Cardiac fibroblast (primary cell): ENCODE results near the gene PSMD13.

ENCODE experiments used
- DNase-seq, 2 donors: peaks; one replicate each; pipeline versions ENCODE4 v3.0.0 to v3.0.0-alpha.2; 2010; ENCODE audit warnings: low read depth in 2 of 2
- H3K4me3 ChIP-seq, 2 donors: replicated peaks in 1 of 2; 1 replicate in 1 of 2; 2 replicates in 1 of 2; pipeline ENCODE4 v1.5.1; 2011; ENCODE audit warnings: low read depth in 2 of 2, low read length in 2 of 2, mild to moderate bottlenecking in 2 of 2, moderate library complexity in 1 of 2
- TF ChIP-seq, protein P1 (sequence below): IDR thresholded peaks from one replicate; pipeline ENCODE4 v1.5.1; 2011; ENCODE audit warnings: low read depth, mild to moderate bottlenecking, low read length, inconsistent platforms

Gene PSMD13

DNA sequence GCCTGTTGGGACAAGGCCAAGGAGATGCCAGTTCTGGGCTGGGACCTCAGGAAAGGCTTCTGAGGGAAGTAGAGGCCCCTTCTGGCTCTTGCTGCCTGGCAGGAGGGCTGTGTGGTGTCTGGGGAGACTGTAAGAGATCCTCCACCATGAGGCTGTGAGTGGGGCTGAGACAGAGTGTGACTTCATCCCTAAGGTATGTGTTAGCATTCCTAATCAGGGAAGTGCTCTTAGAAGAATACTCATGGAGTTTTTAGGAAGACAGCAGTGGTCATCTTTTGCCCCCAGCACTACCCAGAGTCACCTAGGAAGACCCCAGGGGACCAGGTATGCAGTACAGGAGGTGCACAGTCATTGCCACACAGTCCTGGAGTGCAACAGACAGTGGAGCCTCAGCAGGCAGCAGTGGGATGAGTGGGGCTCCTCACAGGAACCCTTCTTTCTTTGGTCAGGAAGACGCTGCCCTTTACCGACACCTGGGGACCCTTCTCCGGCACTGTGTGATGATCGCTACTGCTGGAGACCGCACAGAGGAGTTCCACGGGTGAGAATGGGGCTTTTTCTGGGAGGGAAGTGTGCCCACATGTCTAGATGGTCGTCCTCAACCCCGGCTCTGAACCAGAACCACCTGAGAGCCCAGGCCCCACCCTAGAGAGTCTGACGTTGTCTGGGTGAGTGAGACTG, 26.5 kb upstream of the PSMD13 start:
- peak overlapping the region; percentile 97 to 98 for H3K4me3 ChIP-seq
- DNase-seq = peak; percentile 64 to 88

GRCh38 chr11:210803-211180, 26.0 kb upstream of the PSMD13 start:
- no peak for DNase-seq
- TF ChIP-seq, protein P1, sequence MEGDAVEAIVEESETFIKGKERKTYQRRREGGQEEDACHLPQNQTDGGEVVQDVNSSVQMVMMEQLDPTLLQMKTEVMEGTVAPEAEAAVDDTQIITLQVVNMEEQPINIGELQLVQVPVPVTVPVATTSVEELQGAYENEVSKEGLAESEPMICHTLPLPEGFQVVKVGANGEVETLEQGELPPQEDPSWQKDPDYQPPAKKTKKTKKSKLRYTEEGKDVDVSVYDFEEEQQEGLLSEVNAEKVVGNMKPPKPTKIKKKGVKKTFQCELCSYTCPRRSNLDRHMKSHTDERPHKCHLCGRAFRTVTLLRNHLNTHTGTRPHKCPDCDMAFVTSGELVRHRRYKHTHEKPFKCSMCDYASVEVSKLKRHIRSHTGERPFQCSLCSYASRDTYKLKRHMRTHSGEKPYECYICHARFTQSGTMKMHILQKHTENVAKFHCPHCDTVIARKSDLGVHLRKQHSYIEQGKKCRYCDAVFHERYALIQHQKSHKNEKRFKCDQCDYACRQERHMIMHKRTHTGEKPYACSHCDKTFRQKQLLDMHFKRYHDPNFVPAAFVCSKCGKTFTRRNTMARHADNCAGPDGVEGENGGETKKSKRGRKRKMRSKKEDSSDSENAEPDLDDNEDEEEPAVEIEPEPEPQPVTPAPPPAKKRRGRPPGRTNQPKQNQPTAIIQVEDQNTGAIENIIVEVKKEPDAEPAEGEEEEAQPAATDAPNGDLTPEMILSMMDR = no peak
- H3K4me3 ChIP-seq = no peak overlapping the region

More for the DNA sequence above, 26.5 kb upstream of the PSMD13 start:
- TF ChIP-seq, protein P1 = no peak

DNA sequence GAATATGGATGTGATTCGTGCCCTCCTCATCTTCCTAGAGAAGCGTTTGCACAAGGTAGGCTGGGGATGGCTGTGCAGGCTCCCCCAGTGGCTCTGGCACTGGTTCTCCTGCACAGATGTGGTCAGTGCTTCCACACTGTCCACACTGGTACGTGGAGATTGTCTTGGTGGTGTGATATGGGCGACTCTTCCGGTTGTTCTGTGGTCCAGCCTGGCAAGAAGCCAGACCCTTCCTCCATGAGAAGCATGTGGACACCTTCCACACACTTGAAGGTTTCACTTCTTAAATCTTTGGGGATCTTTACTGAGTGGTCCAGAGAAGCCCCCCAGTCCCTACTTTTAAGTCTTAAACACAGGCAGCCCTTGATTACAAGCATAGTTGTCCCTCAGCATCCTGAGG, 25.5 kb upstream of the PSMD13 start:
- TF ChIP-seq, protein P1 = no peak
- no peak overlapping the region for H3K4me3 ChIP-seq
- DNase-seq = no peak

DNA sequence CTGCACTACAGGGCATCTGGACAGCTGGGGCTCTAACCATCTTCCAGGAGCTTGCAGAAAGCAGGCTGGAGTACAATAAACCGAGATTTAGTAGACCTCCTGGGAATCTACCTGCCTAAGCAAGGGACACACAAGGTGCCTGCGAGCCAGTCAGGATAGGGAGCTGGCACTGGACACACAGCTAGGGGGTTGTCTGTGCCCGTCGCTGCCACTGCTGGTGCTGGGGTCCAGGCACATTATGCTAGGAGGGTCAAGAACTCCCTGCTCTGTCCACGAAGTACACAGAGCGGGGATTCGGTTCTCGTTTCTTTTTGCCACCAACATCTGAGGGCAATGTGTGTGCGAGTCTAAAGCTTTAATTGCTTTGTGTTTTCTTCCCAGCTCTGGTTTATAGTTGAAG, 25.0 kb upstream of the PSMD13 start:
- no peak for DNase-seq
- H3K4me3 ChIP-seq = no peak overlapping the region
- TF ChIP-seq, protein P1 = no peak

DNA sequence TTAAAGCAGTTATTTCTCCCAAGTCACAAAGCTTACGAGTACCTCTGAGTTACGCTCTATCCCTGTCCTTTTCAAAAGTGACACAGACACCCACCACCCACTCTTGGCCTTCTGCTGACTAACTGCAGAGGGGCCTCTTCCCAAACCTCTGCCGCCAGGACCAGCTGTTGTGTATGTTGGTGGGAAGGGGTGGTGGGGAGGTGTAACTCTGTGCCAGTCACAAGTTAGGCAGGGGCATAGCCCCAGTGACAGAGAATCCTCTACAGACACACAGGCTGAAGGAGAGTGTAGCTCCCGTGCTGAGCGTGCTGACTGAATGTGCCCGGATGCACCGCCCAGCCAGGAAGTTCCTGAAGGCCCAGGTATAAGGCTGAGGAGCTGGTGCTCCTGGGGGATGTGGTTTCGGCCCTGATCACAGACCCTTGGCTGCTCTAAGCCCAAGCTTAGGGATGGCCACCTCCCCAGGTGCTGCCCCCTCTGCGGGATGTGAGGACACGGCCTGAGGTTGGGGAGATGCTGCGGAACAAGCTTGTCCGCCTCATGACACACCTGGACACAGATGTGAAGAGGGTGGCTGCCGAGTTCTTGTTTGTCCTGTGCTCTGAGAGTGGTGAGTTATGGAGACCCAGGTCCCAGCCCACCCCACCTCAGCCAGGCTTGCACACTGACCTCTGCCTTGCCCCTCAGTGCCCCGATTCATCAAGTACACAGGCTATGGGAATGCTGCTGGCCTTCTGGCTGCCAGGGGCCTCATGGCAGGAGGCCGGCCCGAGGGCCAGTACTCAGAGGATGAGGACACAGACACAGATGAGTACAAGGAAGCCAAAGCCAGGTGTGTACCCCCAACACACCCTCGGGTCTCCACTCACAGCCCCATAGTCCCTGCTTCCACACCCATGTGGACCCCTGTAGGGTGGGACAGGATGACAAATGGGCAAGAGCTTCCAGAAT, 24.4 kb upstream of the PSMD13 start:
- no peak for DNase-seq
- no peak overlapping the region for H3K4me3 ChIP-seq
- TF ChIP-seq, protein P1 = no peak

- TF ChIP-seq, protein P1 = no peak
- DNase-seq = no peak
- H3K4me3 ChIP-seq = no peak overlapping the region
Measured at GRCh38 chr11:213111-213510, 23.7 kb upstream of the PSMD13 start.
